ENCODE measurements around the gene RGPD6. TPM values are rescaled to one million over a fixed set of nuclear protein-coding genes. Genes with fewer than 3 reads are reported as not detected.
"Not testable (repeated sequence)": the region's sequence is repeated elsewhere in the genome, so short reads cannot be mapped to it uniquely, and the experiment has no call there.

RGPD6 gene
- total RNA-seq, 1 donor from 2014 or later: 23.9 TPM

DNA sequence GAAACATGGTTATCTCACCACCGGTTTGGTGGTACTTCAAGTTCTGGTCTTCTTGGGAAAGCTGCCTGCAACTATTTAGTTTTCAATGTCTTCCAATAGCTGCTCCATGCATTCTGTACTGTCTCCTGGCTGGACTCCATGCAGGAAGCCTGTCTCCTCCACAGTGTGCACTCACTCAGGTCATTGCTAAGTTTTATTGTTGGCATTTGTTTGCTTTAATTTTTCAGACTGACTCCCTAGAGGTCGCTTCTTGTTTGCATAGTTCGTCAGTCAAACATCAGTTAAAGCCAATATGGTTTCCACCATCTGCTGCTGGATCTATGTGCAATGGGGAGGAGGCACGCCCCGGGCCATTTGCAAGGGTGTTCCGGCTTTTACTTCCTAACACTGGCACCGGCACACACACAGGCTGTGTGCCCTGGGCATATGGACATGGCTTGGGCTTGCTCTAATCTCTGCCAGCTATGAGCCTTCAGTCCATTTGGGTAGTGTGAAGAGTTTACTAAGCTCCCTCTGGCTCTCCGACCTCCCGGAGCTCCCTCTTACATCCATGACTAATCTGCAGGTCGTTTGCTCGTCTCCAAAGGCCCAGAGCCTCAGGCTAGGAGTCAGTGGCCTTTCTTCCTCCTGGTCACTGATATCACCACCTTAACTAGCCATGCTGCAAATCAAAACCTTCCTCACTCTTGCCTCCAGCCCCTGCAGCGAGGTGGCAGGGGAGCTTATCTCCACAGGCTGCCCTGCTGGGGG is 2.4 kb upstream of the RGPD6 start:
- H3K9me3 ChIP-seq; DNase-seq; H3K36me3 ChIP-seq; H3K4me1 ChIP-seq; ATAC-seq; intact Hi-C loops (cut with DNase I); H3K4me3 ChIP-seq; H3K27me3 ChIP-seq (ENCODE audit: low read depth); H3K27ac ChIP-seq: not testable (repeated sequence)

DNA sequence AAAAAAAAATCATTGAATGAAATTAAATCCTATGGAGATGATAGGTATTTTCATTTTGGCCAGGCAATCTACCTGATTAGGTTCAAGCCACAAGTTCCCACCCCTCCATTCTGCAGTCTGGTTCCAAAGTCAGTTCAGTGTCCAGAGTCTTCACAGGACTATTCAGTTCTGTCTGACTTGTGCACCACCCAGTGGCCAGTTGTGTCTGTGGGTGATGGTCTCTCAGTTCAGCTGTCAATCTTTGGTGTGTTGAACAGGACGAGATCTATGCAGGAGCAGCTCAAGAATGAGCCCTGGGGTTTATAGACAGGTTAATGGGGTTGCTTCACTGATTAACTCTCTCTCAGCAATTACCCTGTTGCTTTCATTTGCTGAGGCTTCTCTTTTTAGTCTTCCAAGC is 1.4 kb upstream of the RGPD6 start:
- H3K27me3 ChIP-seq (ENCODE audit: low read depth); H3K4me3 ChIP-seq; H3K9me3 ChIP-seq; DNase-seq; H3K36me3 ChIP-seq; H3K4me1 ChIP-seq; H3K27ac ChIP-seq; intact Hi-C loops (cut with DNase I): not testable (repeated sequence)
- peak; percentile 34 to 60 for ATAC-seq

DNA sequence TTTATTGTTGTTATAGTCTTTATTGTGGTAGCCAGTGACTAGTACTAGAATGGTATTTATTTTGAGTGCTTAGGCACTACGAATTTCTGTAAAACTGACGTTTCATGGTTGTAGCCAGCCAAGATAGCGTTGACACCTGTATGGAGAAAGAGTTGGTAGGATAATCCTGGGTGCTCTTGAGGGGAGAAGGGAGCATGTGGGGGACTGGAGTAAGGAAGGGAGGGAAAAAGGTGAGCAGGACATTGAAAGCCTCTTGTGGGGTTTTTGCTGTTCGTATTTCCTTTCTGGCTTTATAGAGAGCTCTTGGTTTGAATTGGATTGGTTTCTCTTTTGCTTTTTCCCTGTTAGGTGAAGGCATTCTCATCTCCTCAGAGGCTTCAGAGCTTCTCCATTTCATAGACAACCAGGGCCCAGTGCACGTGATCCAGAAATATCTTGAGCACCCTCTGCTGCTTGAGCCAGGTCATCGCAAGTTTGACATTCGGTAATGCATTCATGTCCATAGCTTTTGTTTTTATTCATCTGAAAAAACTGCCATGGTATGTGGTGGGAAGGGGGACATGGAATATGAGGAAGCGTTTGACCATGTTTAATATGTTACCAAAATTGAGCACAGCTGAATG is 77.2 kb downstream of the RGPD6 start:
- H3K4me3 ChIP-seq; intact Hi-C loops (cut with DNase I); H3K9me3 ChIP-seq; H3K4me1 ChIP-seq; H3K27me3 ChIP-seq (ENCODE audit: low read depth); H3K27ac ChIP-seq; DNase-seq; H3K36me3 ChIP-seq: not testable (repeated sequence)
- peak; percentile 83 to 90 for ATAC-seq

DNA sequence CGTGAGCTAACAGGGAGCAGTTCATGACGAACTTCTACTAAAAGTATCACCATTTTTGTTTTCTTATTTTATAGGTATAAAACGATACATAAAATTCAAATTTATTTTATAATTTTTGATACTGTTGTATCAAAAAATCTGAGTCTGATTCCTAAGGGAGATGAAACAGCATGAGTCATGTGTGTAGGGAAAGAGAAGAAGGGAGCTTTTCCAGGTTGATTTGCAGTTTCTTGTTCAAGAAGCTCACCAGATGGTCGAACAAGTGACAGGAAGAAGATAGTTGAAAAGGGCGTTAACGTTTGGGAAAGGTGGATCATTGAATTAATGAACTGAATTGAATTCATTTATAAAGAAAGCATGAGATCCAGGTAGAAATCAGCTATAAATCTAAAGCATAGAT is 81.0 kb downstream of the RGPD6 start:
- H3K4me3 ChIP-seq; DNase-seq; H3K9me3 ChIP-seq; H3K27ac ChIP-seq; intact Hi-C loops (cut with DNase I); H3K4me1 ChIP-seq; H3K27me3 ChIP-seq (ENCODE audit: low read depth); ATAC-seq; H3K36me3 ChIP-seq: not testable (repeated sequence)

DNA sequence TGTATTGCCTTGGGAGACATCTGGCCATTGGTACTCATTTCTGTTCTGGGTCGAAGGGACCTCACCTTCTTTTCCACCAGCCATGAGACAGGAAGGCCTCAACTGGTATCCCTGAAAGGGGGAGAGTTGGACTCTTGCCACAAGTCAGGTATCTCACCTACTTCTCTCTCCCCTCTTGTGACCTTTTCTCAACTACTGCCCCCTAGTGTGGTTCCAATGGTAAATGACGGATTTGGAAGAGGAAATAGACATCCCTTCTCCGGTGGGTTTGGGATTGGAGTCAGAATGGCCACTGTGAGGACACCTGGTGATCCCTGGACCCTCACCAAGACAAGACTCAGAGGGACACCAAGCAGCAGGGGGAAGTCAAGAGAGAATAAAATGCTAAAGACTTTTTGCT is 82.5 kb downstream of the RGPD6 start:
- intact Hi-C loops (cut with DNase I); ATAC-seq: not testable (repeated sequence)

DNA sequence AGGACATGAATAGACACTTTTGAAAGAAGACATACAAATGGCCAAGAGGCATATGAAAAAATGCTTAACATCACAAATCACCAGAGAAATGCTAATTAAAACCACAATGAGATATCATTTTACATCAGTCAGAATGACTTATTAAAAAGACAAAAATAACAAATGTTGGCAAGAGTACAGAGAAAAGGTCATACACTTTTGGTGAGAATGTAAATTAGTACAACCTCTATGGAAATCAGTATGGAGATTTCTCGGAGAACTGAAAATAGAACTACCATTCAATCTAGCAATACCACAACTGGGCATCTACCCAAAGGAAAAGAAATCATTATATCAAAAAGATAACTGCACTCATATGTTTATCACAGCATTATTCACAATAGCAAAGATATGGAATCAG is 88.0 kb downstream of the RGPD6 start:
- intact Hi-C loops (cut with DNase I); H3K27me3 ChIP-seq (ENCODE audit: low read depth); H3K36me3 ChIP-seq; H3K27ac ChIP-seq; H3K9me3 ChIP-seq; DNase-seq; ATAC-seq; H3K4me1 ChIP-seq; H3K4me3 ChIP-seq: not testable (repeated sequence)

More for the DNA sequence above, 82.5 kb downstream of the RGPD6 start:
- not testable (repeated sequence) for H3K9me3 ChIP-seq; DNase-seq; H3K27me3 ChIP-seq (ENCODE audit: low read depth); H3K4me1 ChIP-seq; H3K36me3 ChIP-seq; H3K4me3 ChIP-seq; H3K27ac ChIP-seq

DNA sequence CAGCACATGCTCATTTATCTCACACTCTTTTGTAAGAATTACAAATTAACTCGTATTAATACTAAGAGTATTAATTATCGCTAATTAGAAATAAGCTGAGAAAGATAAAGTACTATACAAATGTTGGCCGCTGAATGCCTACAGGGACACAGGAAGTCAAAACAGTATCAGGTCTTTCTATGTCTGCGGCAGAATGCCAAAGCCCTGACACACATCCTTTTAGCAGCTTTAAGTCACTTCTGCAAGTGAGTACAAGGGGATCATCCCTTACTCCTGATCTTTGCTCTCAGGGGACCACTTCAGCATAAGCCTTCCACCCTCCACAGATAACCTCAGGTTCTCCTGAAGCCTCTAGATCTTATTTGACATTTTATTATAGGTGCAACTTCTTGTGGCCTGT is 94.3 kb downstream of the RGPD6 start:
- ATAC-seq; intact Hi-C loops (cut with DNase I); DNase-seq: not testable (repeated sequence)

DNA sequence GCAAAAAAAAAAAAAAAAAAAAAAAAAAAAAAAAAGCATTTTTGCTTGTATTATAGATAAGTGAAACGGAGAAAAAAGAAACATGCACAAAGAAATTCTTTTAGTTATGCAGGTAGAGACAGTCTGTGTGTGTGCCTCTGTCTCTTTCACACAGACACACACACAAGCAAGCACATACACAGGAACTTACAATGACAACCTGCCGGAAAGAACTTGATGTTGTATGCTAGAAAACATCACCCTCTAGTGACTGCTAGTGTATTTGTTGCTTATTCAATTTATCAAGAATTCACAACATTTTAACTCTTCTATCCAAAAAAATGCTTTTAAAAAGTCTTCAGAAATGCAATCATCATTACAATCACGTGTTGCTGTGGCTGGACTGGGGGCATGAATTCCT is 95.8 kb downstream of the RGPD6 start:
- H3K27ac ChIP-seq; H3K27me3 ChIP-seq (ENCODE audit: low read depth); H3K36me3 ChIP-seq; H3K9me3 ChIP-seq; H3K4me3 ChIP-seq; intact Hi-C loops (cut with DNase I); H3K4me1 ChIP-seq; DNase-seq: not testable (repeated sequence)
- ATAC-seq: peak in 1 of 2 donors; percentile 48

More for the DNA sequence above, 94.3 kb downstream of the RGPD6 start:
- not testable (repeated sequence) for H3K27me3 ChIP-seq (ENCODE audit: low read depth); H3K27ac ChIP-seq; H3K36me3 ChIP-seq; H3K4me3 ChIP-seq; H3K9me3 ChIP-seq; H3K4me1 ChIP-seq

DNA sequence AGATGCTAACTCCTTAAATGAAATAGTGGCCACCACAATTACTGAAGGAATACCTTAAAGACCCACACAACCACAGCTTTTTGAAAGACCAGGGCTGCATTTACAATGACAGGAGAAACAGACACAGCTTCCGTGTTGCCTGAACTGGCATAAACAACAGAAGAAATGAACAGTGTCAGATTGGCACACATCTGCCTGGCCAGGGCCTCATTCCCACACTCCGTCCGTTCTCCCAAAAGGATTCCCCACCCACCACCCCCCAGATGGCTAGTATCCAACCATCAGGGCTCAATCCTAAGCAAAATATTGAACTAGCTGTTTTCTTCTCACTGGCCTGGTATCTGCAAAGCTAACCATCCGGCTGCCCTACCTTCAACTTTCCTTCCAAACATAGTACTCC is 96.9 kb downstream of the RGPD6 start:
- H3K27me3 ChIP-seq (ENCODE audit: low read depth); H3K4me3 ChIP-seq; H3K4me1 ChIP-seq; intact Hi-C loops (cut with DNase I); ATAC-seq; H3K27ac ChIP-seq; DNase-seq; H3K36me3 ChIP-seq; H3K9me3 ChIP-seq: not testable (repeated sequence)

DNA sequence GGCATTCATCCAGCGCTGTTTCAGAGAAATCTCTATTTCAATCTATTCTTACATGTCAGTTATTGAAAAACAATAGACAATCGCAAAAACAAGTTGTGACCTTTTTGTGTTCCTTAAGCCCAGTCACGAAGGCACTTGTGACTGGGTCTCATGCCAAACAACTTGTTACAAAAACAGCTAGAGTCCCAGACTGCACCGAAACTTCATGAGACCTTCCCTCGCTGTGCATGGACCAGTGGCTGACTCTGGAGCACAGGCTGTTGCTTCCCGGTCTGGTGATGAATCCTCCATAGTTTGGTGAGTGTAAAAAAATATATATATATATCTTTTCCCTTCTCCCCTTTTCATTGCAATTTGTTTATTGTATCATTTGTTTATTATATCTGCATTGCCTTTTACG is 99.7 kb downstream of the RGPD6 start:
- peak; percentile 37 to 69 for ATAC-seq
- H3K4me3 ChIP-seq: not testable (repeated sequence)

DNA sequence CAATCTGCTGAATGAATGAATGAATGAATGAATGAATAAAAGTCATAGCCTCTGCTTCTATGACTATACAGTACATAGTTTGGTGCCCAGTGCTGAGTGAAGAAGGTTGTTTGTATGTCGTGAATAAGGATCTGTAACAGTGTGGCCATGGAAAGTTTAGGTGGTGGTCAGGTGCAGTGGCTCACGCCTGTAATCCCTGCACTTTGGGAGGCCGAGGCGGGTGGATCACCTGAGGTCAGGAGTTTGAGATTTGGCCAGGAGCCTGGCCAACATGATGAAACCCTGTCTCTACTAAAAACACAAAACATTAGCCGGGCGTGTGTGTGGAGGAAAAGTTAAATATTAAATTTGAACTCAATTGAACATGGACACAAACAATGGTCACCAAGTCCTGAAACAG is 100.1 kb downstream of the RGPD6 start:
- H3K9me3 ChIP-seq; H3K36me3 ChIP-seq; H3K4me3 ChIP-seq; H3K4me1 ChIP-seq; H3K27me3 ChIP-seq (ENCODE audit: low read depth); DNase-seq; H3K27ac ChIP-seq; intact Hi-C loops (cut with DNase I): not testable (repeated sequence)
- ATAC-seq: peak; percentile 55 to 60

More for the DNA sequence above, 99.7 kb downstream of the RGPD6 start:
- H3K9me3 ChIP-seq; H3K36me3 ChIP-seq; DNase-seq; H3K27me3 ChIP-seq (ENCODE audit: low read depth); H3K27ac ChIP-seq; H3K4me1 ChIP-seq; intact Hi-C loops (cut with DNase I): not testable (repeated sequence)

DNA sequence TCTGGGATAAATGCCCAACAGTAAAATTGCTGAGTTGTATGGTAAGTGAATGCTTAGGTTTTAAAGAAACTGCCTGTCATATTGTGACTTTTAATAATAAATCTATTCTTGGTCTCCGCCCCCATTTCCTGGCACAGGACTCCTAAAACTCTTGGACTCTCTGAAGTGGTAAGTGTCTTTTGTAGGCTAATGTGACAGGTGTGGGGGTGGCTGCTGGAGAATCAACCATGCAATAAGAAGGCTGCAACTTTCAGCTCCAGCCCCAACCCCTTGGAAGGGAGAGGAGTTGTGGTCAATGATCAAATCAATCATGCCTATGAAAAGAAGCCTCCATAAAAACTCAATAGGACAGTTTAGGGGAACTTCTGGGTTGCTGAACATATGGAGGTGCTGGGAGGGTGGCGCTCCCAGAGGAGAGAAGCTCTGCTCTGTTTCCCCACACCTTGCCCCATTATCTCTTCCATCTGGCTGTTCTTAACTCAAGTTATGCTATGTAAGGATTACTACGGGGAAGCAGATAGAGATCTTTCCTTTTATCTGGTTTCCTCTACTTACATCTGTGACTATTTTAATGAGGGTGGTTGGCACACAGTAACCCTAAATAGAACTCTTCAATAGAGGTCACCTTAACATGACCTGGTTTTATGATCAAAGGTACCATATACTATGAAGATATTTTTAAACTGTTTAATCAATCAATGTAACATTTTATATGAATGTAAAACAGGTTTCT is 101.2 kb downstream of the RGPD6 start:
- H3K36me3 ChIP-seq; H3K4me3 ChIP-seq; H3K27ac ChIP-seq; DNase-seq; H3K4me1 ChIP-seq; H3K9me3 ChIP-seq; H3K27me3 ChIP-seq (ENCODE audit: low read depth); ATAC-seq; intact Hi-C loops (cut with DNase I): not testable (repeated sequence)

DNA sequence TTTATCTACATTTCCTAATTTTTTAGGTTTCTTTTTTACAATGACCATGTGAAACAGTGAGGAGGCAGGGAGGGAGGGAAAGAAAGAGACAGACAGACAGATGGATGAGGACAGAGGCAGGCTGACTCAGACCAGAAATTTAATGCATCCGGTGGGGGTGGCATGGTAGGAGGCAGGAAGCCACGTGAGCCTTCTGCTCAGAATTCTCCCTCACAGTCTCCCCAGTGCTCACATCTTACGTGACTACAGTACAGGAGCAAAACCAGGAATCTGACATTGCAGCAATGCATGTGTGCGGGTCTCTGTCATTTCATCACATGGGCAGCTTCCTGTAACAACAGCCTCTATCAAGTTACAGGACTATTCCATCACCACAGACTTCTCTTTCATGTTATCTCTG is 102.1 kb downstream of the RGPD6 start:
- H3K9me3 ChIP-seq; H3K4me3 ChIP-seq; DNase-seq; intact Hi-C loops (cut with DNase I); H3K27ac ChIP-seq; H3K4me1 ChIP-seq; H3K27me3 ChIP-seq (ENCODE audit: low read depth); H3K36me3 ChIP-seq: not testable (repeated sequence)
- ATAC-seq: peak; percentile 38 to 52

DNA sequence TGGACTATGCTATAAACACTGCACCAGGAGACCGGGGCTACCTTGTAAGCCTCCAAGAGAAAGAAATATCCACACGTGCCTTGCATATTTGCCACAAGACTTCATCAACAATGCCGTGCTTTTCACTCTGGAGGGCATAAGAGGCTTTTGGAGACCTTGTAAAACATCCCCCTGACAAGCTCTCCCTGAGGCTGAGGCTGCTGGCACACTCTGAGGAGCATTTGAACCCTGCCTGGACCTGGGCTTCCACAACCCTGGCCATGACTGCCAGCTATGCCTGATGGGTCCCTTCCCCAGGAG is 104.0 kb downstream of the RGPD6 start:
- H3K27ac ChIP-seq; DNase-seq; H3K4me1 ChIP-seq; intact Hi-C loops (cut with DNase I); H3K36me3 ChIP-seq; H3K27me3 ChIP-seq (ENCODE audit: low read depth); H3K9me3 ChIP-seq; H3K4me3 ChIP-seq: not testable (repeated sequence)
- peak in 1 of 2 donors; percentile 18 for ATAC-seq
